Endothelial cell (in vitro differentiated cells): ENCODE data around the gene MACF1. TPM values are rescaled to one million over a fixed set of nuclear protein-coding genes. Genes with fewer than 3 reads are reported as not detected.

Experiments
- DNase-seq: peaks from one replicate; pipeline ENCODE4 v3.0.0; 2021; ENCODE audit warnings: low spot score
- H3K27ac Mint-ChIP-seq: one replicate; pipeline ENCODE4 v1.8.0; 2021; ENCODE audit warnings: mixed read lengths, inconsistent platforms; ENCODE audit not compliant: unreplicated experiment
- H3K27me3 Mint-ChIP-seq: one replicate; pipeline ENCODE4 v1.8.0; 2021; ENCODE audit warnings: mild to moderate bottlenecking, moderate library complexity, mixed read lengths, inconsistent platforms; ENCODE audit not compliant: unreplicated experiment
- H3K36me3 Mint-ChIP-seq: one replicate; pipeline ENCODE4 v1.8.0; 2021; ENCODE audit warnings: mild to moderate bottlenecking, low read depth, mixed read lengths, inconsistent platforms; ENCODE audit not compliant: unreplicated experiment
- H3K4me1 Mint-ChIP-seq: one replicate; pipeline ENCODE4 v1.8.0; 2021; ENCODE audit warnings: mild to moderate bottlenecking, mixed read lengths, inconsistent platforms; ENCODE audit not compliant: unreplicated experiment
- H3K4me3 Mint-ChIP-seq: one replicate; pipeline ENCODE4 v1.8.0; 2021; ENCODE audit warnings: mild to moderate bottlenecking, mixed read lengths, inconsistent platforms; ENCODE audit not compliant: unreplicated experiment
- H3K9me3 Mint-ChIP-seq: one replicate; pipeline ENCODE4 v1.8.0; 2021; ENCODE audit warnings: mixed read lengths, inconsistent platforms; ENCODE audit not compliant: unreplicated experiment
- CTCF ChIP-seq: fragments of 200-600 bp; sonication (generic); IDR thresholded peaks from one replicate; pipeline ENCODE4 v1.5.0; 2021; ENCODE audit warnings: antibody characterized with exemption; ENCODE audit not compliant: unreplicated experiment
- total RNA-seq: library from RNA; stranded (reverse); fragmentation: NEBNext Ultra II Directional; extraction: Animal tissue kit (Norgen Biotek cat#: 25700); gene quantifications from one replicate; pipeline ENCODE4 v1.2.1, GENCODE V29; 2021; ENCODE audit not compliant: unreplicated experiment

The MACF1 gene
- total RNA-seq, 1 donor from 2014 or later, result 511 TPM

GRCh38 chr1:39401106-39401505, 196.6 kb downstream of the MACF1 start:
- TF ChIP-seq CTCF, result no peak
- no peak for DNase-seq
- peaks cover 53% of the 10 kb centered on the region for H3K4me1 Mint-ChIP-seq
- H3K27ac Mint-ChIP-seq, result no peak overlapping the region
- H3K36me3 Mint-ChIP-seq, result no peaks in the 10 kb centered on the region
- H3K4me3 Mint-ChIP-seq, result no peak overlapping the region
- peaks cover 7% of the 10 kb centered on the region for H3K27me3 Mint-ChIP-seq
- H3K9me3 Mint-ChIP-seq, result no peaks in the 10 kb centered on the region

GRCh38 chr1:39404876-39405275, 200.4 kb downstream of the MACF1 start:
- Mint-ChIP-seq H3K4me1 (peaks cover 44% of the 10 kb centered on the region), H3K27ac (peak overlapping the region; percentile 13)

GRCh38 chr1:39405358-39405757, 200.9 kb downstream of the MACF1 start:
- Mint-ChIP-seq H3K9me3 (no peaks in the 10 kb centered on the region), H3K4me1 (peaks cover 46% of the 10 kb centered on the region), H3K27ac (peak overlapping the region; percentile 61), H3K4me3 (no peak overlapping the region), H3K27me3 (peaks cover 13% of the 10 kb centered on the region), H3K36me3 (no peaks in the 10 kb centered on the region)
- TF ChIP-seq CTCF, result no peak
- DNase-seq, result no peak

More at GRCh38 chr1:39404876-39405275, 200.4 kb downstream of the MACF1 start:
- Mint-ChIP-seq H3K9me3 (no peaks in the 10 kb centered on the region), H3K27me3 (peaks cover 13% of the 10 kb centered on the region), H3K4me3 (no peak overlapping the region), H3K36me3 (no peaks in the 10 kb centered on the region)
- TF ChIP-seq CTCF, result no peak
- DNase-seq, result no peak

GRCh38 chr1:39406533-39407450, 202.3 kb downstream of the MACF1 start:
- H3K4me3 Mint-ChIP-seq, result no peak overlapping the region
- DNase-seq, result no peak
- peaks cover 10% of the 10 kb centered on the region for H3K36me3 Mint-ChIP-seq
- TF ChIP-seq CTCF, result no peak
- H3K9me3 Mint-ChIP-seq, result no peaks in the 10 kb centered on the region
- H3K27ac Mint-ChIP-seq, result peak overlapping the region; percentile 94
- H3K4me1 Mint-ChIP-seq, result peaks cover 58% of the 10 kb centered on the region
- peaks cover 22% of the 10 kb centered on the region for H3K27me3 Mint-ChIP-seq

GRCh38 chr1:39407510-39407895, 203.0 kb downstream of the MACF1 start:
- Mint-ChIP-seq H3K36me3 (peaks cover 17% of the 10 kb centered on the region), H3K27me3 (peaks cover 22% of the 10 kb centered on the region), H3K27ac (peak overlapping the region; percentile 94), H3K4me3 (peak overlapping the region; percentile 89), H3K9me3 (no peaks in the 10 kb centered on the region), H3K4me1 (peaks cover 61% of the 10 kb centered on the region)
- no peak for TF ChIP-seq CTCF
- no peak for DNase-seq
